Right atrium auricular region (tissue), 2 donors: ENCODE measurements around the gene WDR45B. TPM values are rescaled to one million over a fixed set of nuclear protein-coding genes. Genes with fewer than 3 reads are reported as not detected.

ENCODE experiments used
- DNase-seq: peaks from one replicate; pipeline ENCODE4 v3.0.0-alpha.2; 2019; ENCODE audit warnings: low spot score
- H3K27ac ChIP-seq, 2 donors: fragments of 200-600 bp; sonication (generic); 1 replicate in 1 of 2; 2 replicates in 1 of 2; pipeline ENCODE4 v1.5.1; 2016 to 2019
- H3K27me3 ChIP-seq, 2 donors: fragments of 200-600 bp; sonication (generic); one replicate each; pipeline versions ENCODE4 v1.5.1 to v1.6.0; 2017 to 2019
- H3K36me3 ChIP-seq: fragments of 200-600 bp; sonication (generic); one replicate; pipeline ENCODE4 v1.5.1; 2016
- H3K4me1 ChIP-seq, 2 donors: fragments of 200-600 bp; sonication (generic); one replicate each; pipeline versions ENCODE4 v1.5.1 to v1.6.0; 2017 to 2019
- H3K4me3 ChIP-seq, 2 donors: fragments of 200-600 bp; sonication (generic); 1 replicate in 1 of 2; 2 replicates in 1 of 2; pipeline ENCODE4 v1.5.1; 2017 to 2019; ENCODE audit warnings: mild to moderate bottlenecking in 1 of 2, moderate library complexity in 1 of 2
- H3K9me3 ChIP-seq, 2 donors: fragments of 200-600 bp; sonication (generic); one replicate each; pipeline ENCODE4 v1.5.1; 2019
- total RNA-seq, 2 donors: library from RNA; depleted of rRNA; stranded (reverse); fragments of >200 nt; gene quantifications; one replicate each; pipeline ENCODE4 v1.1.0, GENCODE V29; 2016
- TF ChIP-seq, protein P1 (sequence below), 2 donors: fragments of 200-600 bp; sonication (generic); IDR thresholded peaks; one replicate each; pipeline ENCODE4 v1.5.1; 2019; ENCODE audit warnings: antibody characterized with exemption in 2 of 2

WDR45B gene
- total RNA-seq, 2 donors from 2014 or later: 41.2 to 46.4 TPM

DNA sequence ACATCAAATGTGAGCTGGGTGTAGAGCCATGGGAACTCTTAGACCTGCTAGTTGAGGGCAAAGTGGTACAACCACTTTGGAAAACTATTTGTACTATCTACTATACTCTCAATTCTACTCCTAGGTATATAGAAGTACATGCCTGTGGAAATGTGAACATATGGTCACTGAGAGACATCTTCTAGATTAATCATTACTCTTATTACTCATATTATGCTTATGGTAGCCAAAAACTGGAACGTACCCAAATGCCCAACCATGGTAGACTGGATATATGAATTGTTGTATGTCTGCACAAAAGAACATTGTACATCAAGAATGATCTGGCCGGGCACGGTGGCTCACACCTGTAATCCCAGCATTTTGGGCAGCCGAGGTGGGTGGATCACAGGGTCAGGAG, 2.7 kb downstream of the WDR45B start:
- no peaks in the 10 kb centered on the region for H3K27me3 ChIP-seq
- no peaks in the 10 kb centered on the region for H3K9me3 ChIP-seq
- peaks cover 38% of the 10 kb centered on the region for H3K36me3 ChIP-seq
- H3K4me1 ChIP-seq: peaks cover 0 to 21% of the 10 kb centered on the region in 2 donors
- H3K27ac ChIP-seq: no peak overlapping the region
- TF ChIP-seq, protein P1, sequence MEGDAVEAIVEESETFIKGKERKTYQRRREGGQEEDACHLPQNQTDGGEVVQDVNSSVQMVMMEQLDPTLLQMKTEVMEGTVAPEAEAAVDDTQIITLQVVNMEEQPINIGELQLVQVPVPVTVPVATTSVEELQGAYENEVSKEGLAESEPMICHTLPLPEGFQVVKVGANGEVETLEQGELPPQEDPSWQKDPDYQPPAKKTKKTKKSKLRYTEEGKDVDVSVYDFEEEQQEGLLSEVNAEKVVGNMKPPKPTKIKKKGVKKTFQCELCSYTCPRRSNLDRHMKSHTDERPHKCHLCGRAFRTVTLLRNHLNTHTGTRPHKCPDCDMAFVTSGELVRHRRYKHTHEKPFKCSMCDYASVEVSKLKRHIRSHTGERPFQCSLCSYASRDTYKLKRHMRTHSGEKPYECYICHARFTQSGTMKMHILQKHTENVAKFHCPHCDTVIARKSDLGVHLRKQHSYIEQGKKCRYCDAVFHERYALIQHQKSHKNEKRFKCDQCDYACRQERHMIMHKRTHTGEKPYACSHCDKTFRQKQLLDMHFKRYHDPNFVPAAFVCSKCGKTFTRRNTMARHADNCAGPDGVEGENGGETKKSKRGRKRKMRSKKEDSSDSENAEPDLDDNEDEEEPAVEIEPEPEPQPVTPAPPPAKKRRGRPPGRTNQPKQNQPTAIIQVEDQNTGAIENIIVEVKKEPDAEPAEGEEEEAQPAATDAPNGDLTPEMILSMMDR (IDR thresholded peaks at IDR 0.05): no peak
- no peak overlapping the region for H3K4me3 ChIP-seq
- DNase-seq: no peak

GRCh38 chr17:82644148-82644547, 4.1 kb downstream of the WDR45B start:
- no peak overlapping the region for H3K4me3 ChIP-seq
- TF ChIP-seq, protein P1 (IDR thresholded peaks at IDR 0.05): no peak
- H3K9me3 ChIP-seq: no peaks in the 10 kb centered on the region
- H3K27me3 ChIP-seq: no peaks in the 10 kb centered on the region
- no peak overlapping the region for H3K27ac ChIP-seq
- no peak for DNase-seq
- H3K4me1 ChIP-seq: peaks cover 0 to 20% of the 10 kb centered on the region in 2 donors
- H3K36me3 ChIP-seq: peaks cover 41% of the 10 kb centered on the region

GRCh38 chr17:82642022-82642421, 6.2 kb downstream of the WDR45B start:
- no peaks in the 10 kb centered on the region for H3K27me3 ChIP-seq
- H3K4me3 ChIP-seq: no peak overlapping the region
- no peaks in the 10 kb centered on the region for H3K9me3 ChIP-seq
- no peak for DNase-seq
- peaks cover 41% of the 10 kb centered on the region for H3K36me3 ChIP-seq
- peaks cover 0 to 11% of the 10 kb centered on the region in 2 donors for H3K4me1 ChIP-seq
- TF ChIP-seq, protein P1 (IDR thresholded peaks at IDR 0.05): no peak
- H3K27ac ChIP-seq: no peak overlapping the region

- H3K36me3 ChIP-seq: peaks cover 41% of the 10 kb centered on the region
- H3K9me3 ChIP-seq: no peaks in the 10 kb centered on the region
- H3K4me3 ChIP-seq: no peak overlapping the region
- no peaks in the 10 kb centered on the region for H3K27me3 ChIP-seq
- H3K4me1 ChIP-seq: no peaks in the 10 kb centered on the region
- TF ChIP-seq, protein P1 (IDR thresholded peaks at IDR 0.05): no peak
- H3K27ac ChIP-seq: no peak overlapping the region
- no peak for DNase-seq
Measured at GRCh38 chr17:82640036-82640435, 8.2 kb downstream of the WDR45B start.

GRCh38 chr17:82639628-82640027, 8.6 kb downstream of the WDR45B start:
- no peaks in the 10 kb centered on the region for H3K9me3 ChIP-seq
- peaks cover 42% of the 10 kb centered on the region for H3K36me3 ChIP-seq
- DNase-seq: no peak
- no peak overlapping the region for H3K4me3 ChIP-seq
- TF ChIP-seq, protein P1 (IDR thresholded peaks at IDR 0.05): no peak
- H3K4me1 ChIP-seq: no peaks in the 10 kb centered on the region
- H3K27me3 ChIP-seq: no peaks in the 10 kb centered on the region
- H3K27ac ChIP-seq: no peak overlapping the region

DNA sequence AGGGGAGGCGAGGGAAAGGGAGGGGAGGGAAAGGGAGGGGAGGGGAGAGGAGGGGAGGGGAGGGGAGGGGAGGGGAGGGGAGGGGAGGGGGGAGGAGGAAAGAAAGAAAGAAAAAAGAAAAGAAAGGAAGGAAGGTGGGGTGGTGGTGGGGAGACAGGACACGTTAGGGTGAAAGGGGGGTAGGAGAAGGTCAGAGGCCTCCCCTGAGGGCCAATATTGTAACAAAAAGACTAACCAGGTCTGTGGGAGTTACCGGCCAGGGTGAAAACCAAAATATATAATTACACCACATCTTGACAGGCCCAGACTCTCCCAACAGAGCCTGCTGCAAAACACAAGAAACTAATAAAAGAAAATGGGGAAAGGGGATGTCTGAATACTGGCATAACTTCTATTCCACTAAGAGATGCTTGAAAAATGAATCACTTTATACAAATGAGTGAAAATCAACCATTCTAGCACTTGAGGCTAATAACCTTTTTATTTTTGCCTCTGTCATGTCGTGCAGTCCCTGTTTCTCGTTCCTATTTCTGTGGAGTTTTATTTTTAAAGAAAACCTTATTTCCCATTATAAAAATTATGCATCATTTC, 10.0 kb downstream of the WDR45B start:
- H3K27ac ChIP-seq: no peak overlapping the region
- TF ChIP-seq, protein P1 (IDR thresholded peaks at IDR 0.05): no peak
- no peak overlapping the region for H3K4me3 ChIP-seq
- H3K36me3 ChIP-seq: peaks cover 44% of the 10 kb centered on the region
- no peaks in the 10 kb centered on the region for H3K27me3 ChIP-seq
- no peaks in the 10 kb centered on the region for H3K9me3 ChIP-seq
- DNase-seq: no peak
- H3K4me1 ChIP-seq: no peaks in the 10 kb centered on the region
